Measurements from ENCODE around the gene PUSL1. TPM values are rescaled to one million over a fixed set of nuclear protein-coding genes. Genes with fewer than 3 reads are reported as not detected.
A peak's percentile ranks its signal among the peaks of the same experiment; 100 is the strongest.

Gene PUSL1
- total RNA-seq, 1 donor from 2014 or later, result 10.6 TPM

DNA sequence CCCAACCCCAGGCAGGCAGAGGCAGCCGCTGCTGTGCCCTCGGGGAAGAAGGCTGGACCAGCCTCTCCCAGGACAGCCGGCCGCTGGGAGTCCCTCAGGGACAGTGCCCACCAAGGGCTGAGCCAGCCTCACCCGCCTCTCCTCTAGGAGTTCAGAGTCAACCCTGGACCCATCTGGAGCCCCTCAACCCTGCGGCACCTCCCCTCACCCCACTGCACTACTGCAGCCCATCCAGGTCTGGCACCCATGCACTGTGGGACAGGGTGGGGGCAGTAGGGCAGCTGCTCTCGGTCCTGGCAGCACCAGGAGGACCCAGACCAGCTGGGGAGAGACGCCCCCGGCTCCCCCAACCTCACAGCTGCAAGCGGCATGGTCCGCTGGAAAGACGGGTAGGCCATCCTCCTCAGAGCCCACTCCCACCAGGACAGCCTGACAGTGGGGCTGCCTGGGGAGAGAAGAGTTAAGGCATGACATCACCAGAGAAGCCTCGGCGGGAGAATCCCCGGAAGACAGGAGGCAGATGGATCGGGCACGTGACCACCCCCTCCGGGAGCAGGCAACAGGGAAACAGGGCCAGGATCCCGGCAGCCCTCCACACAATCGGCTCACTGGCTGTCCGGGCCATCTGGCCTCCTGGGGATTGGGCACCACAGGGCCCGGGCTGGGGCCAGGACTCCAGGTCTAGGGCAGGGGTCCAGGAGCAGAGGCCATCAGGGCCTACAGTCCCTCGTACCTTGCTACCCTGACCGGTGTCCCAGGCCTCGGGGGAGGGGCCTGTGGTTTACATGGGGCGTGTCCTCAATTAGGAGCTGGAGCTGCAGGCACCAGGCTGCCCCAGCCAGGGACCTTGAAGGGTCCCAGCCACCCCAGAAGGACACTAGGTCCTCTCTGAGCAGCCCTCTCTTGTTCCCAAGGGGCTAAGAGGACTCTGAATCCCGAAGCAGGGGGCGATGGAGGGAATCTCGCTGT lies 3.8 kb upstream of the PUSL1 start:
- intact Hi-C loops (cut with DNase I), result no loop called here
- ATAC-seq (ENCODE audit: poor library complexity), result peak; percentile 18
- DNase-seq, result peak; percentile 86

GRCh38 chr1:1305300-1306069 lies 2.9 kb upstream of the PUSL1 start:
- intact Hi-C loops (cut with DNase I), result no loop called here
- DNase-seq, result peak; percentile 86
- peak; percentile 7 for ATAC-seq (ENCODE audit: poor library complexity)

DNA sequence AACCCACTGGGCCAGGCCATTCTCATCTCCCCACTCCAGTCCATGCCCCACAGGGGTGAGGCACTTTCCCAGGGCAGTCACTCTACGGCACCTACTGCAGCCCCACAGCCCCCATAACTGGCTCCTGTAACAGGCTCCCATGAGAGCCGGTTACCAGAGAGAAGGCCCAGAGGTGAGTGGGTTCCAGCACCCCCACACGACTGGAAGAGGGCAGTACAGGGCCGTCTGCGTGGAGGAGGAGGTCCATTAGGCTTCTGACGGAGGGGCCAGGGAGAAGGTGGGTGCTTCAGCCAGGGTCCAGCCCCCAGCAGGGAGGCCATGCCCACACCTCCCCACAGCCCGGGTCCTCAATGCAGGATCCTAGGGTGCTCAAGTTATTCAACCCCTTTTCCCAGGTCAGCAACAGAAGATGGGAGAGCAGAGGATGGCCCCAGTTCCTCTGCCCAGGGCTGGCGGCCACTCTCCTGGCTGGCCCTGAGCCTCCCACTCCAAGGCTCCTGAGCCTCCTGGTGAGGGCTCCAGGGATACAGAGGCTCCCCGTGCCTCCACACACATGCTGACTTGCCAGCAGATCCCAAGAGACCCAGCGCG lies 2.2 kb upstream of the PUSL1 start:
- ATAC-seq (ENCODE audit: poor library complexity) (no peak), DNase-seq (no peak)
- intact Hi-C loops (cut with DNase I), result no loop called here

- ATAC-seq (ENCODE audit: poor library complexity) (no peak), DNase-seq (no peak)
- intact Hi-C loops (cut with DNase I), result no loop called here
These were observed 1.6 kb upstream of the PUSL1 start for GRCh38 chr1:1306661-1307260.

- ATAC-seq (ENCODE audit: poor library complexity), result peak; percentile 0
- DNase-seq, result peak; percentile 77
- intact Hi-C loops (cut with DNase I), result no loop called here
These were observed 1.0 kb upstream of the PUSL1 start for GRCh38 chr1:1307261-1307922.

DNA sequence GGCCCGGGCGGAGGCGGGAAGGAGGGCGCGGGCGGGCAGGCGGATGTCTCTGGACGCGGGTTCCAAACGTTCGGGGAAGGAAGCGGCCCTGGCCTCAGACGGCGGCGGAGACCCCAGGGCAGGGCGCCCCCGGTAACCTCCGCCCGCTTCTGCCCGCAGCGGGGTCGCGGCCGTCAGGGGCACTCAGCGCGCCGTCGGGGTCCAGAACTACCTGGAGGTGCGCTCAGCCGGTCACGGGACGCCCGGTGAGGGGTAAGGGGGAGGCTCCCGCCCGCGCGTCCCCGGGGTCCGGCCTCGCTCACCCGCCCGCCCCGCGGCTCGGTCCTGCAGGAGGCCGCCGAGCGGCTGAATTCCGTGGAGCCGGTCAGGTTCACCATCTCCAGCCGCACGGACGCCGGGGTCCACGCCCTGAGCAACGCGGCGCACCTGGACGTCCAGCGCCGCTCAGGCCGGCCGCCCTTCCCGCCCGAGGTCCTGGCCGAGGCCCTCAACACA lies 406 bp downstream of the PUSL1 start:
- DNase-seq (no peak), ATAC-seq (ENCODE audit: poor library complexity) (peak; percentile 0)
- intact Hi-C loops (cut with DNase I), result no loop called here

DNA sequence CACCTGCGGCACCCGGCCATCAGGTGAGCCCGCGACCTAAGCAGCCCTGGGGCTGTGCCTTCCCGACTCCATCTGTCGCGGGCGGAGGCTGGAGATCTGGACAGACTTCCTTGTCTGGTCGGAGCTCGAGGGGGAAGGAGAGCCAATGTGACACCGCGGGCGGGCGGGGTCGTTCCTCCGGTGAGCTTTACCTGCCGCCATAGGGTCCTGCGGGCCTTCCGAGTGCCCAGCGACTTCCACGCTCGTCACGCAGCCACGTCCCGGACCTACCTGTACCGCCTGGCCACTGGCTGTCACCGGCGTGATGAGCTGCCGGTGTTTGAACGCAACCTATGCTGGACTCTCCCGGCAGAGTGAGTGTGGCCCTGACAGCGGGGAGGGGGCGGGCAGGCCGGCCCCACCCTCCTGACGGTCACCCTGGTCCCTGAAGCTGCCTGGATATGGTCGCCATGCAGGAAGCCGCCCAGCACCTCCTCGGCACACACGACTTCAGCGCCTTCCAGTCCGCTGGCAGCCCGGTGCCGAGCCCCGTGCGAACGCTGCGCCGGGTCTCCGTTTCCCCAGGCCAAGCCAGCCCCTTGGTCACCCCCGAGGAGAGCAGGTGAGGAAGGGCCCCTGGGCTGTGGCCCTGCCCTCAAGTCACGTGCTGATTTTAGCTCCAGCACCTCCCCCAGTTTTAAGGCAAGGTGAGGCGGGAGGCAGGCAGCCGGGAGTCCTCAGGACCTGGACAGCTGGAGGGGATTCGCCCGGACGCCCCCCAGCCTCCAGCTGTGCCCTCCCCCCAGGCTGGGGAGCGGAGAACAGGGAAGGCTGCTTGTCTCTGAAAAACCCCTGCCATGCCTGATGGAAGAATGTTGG lies 1.1 kb downstream of the PUSL1 start:
- no peak for DNase-seq
- intact Hi-C loops (cut with DNase I), result no loop called here
- ATAC-seq (ENCODE audit: poor library complexity), result no peak

- no peak for ATAC-seq (ENCODE audit: poor library complexity)
These were observed 1.6 kb downstream of the PUSL1 start for GRCh38 chr1:1310109-1310385.

GRCh38 chr1:1310476-1311053 lies 2.2 kb downstream of the PUSL1 start:
- ATAC-seq (ENCODE audit: poor library complexity), result no peak

More at GRCh38 chr1:1310109-1310385, 1.6 kb downstream of the PUSL1 start:
- intact Hi-C loops (cut with DNase I), result no loop called here
- no peak for DNase-seq

GRCh38 chr1:1311107-1312104 lies 3.0 kb downstream of the PUSL1 start:
- intact Hi-C loops (cut with DNase I), result no loop called here
- no peak for ATAC-seq (ENCODE audit: poor library complexity)
- no peak for DNase-seq

More at GRCh38 chr1:1310476-1311053, 2.2 kb downstream of the PUSL1 start:
- intact Hi-C loops (cut with DNase I), result no loop called here
- DNase-seq, result no peak

DNA sequence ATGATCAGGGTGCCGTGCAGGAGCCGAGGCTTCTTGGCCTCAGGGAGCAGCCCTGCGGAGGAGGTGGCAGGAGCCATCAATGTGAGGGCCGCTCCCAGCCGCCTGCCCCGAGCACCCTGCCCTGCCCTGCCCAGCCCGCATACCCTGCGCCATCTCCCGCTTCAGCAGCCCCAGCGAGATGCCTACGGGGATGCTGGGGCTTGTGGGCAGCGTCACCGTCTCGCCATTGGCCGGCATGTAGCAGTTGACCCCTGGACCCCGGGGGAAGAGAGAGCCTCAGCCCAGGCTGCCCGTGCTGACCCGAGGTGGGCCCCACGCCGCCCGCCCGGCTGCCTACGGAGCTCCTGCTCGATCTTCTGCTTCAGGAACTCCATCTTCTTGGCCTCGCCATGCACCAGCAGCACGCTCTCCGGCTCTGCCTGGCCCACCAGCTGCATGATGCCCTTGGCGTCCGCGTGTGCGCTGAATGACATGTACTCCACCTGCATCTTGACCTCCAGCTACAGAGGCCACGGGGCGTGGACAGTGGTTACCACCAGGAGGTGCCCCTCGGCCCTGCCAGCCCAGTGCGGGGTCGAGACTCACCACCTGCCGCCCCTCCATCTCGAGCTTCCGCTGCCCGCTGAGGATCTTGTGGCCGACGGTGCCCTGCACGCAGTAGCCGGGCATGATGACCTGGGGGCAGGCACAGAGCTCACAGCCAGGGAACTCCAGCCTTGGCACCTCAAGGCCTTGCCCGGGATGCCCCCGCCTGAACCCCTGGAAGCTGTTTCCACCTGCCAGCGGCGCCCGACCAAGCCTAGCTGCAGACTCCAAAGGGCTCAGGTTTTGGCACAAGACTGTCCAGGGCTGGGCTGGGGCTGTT lies 4.3 kb downstream of the PUSL1 start:
- DNase-seq (no peak), ATAC-seq (ENCODE audit: poor library complexity) (no peak)
- intact Hi-C loops (cut with DNase I), result no loop called here

DNA sequence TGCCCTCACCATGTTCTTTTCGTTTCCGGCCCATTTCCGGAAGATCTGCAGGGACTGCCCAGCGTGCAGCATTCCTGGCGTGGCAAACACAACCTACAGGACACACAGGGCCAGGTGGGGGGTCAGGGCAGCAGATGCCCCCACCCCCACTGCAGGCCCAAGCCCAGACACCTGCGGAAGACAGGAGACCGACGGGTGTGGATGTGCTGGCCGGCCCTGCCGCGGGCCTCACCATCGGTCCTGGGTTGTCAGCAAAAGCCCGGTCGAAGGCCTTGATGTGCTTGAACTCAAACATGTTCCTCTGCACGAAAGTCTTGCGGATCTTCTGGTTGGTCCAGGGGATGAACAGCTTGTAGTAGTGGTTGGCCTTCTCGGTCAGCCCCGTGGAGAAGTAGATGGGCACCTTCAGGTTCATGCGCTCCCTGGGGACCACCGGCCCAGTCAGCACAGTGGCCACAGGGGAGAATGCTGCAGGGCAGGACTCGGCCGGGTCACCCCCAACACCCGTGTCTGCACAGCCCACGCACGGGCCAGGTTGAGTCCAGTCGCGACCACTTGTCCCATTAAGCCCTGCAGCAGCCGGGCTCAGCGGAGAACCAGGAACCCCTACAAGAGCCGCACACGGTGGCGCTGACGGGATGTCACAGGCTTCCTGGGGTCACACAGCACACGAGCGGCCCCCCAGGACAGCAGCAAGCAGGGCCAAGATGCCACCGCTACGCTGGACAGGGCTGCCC lies 5.3 kb downstream of the PUSL1 start:
- intact Hi-C loops (cut with DNase I), result no loop called here
- DNase-seq, result no peak
- no peak for ATAC-seq (ENCODE audit: poor library complexity)

GRCh38 chr1:1314237-1314586 lies 5.8 kb downstream of the PUSL1 start:
- intact Hi-C loops (cut with DNase I), result no loop called here
- DNase-seq (no peak), ATAC-seq (ENCODE audit: poor library complexity) (no peak)

DNA sequence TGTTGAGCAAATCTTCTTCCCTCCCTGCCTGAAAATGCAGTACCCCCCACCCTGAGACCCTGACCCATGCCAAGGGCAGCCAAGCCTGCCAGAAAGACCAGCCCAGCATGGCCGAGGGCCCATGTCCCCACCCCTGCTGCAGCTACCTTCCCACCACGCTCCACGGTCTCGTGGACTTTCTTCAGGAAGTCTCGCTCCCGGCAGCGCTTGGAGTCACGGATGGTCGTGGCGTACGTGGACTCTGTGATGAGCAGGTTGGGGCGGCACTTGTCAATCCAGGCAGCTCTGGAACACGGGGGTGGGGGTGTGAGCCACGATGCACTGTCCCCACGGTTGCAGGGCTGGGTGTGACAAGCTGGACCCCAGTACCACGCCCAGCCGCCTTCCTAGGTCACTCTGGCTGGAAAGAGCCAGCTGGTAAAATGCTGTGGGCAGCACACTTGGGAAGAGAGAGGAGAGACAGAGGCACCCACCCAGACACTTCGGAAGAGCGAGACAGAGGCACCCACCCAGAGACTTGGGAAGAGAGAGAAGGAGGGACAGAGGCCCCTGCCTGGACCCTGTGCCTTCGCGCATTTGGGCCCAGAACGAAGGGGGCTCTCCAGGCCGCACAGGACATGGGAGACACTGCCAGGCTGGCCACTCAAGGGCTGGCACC lies 6.4 kb downstream of the PUSL1 start:
- intact Hi-C loops (cut with DNase I), result no loop called here
- no peak for DNase-seq
- ATAC-seq (ENCODE audit: poor library complexity), result no peak
